HL-60 (cell line): Measurements from ENCODE around the gene DACT3.

Experiments
- DNase-seq, 2 experiments: peaks; one replicate each; pipeline ENCODE4 v3.0.0-alpha.2; 2010 to 2020; ENCODE audit warnings: low read depth in 1 of 2, low spot score in 1 of 2
- H3K27ac ChIP-seq: fragments of 250-450 bp; sonication (Bioruptor Pico); replicated peaks from 2 replicates; pipeline ENCODE4 v1.5.1; 2020; ENCODE audit warnings: mild to moderate bottlenecking, moderate library complexity
- H3K27me3 ChIP-seq: fragments of 250-450 bp; sonication (Bioruptor Pico); 2 replicates; pipeline ENCODE4 v1.5.1; 2021; ENCODE audit warnings: mild to moderate bottlenecking, moderate library complexity; ENCODE audit not compliant: insufficient read depth, poor library complexity, severe bottlenecking
- H3K4me3 ChIP-seq: replicated peaks from 2 replicates; pipeline ENCODE4 v1.5.1; 2011; ENCODE audit warnings: mild to moderate bottlenecking, control low read depth, low read length; ENCODE audit not compliant: insufficient read depth
- CTCF ChIP-seq: IDR thresholded peaks from one replicate; pipeline ENCODE4 v1.5.1; 2011; ENCODE audit warnings: low read length, control low read depth, inconsistent platforms; ENCODE audit not compliant: insufficient read depth
- GABPA ChIP-seq: IDR thresholded peaks from 2 replicates; pipeline ENCODE4 v1.6.1; 2012; ENCODE audit warnings: low read depth
- POLR2AphosphoS5 ChIP-seq: IDR thresholded peaks from 2 replicates; pipeline ENCODE4 v1.6.1; 2012; ENCODE audit warnings: low read depth
- REST ChIP-seq: IDR thresholded peaks from 2 replicates; pipeline ENCODE4 v1.6.1; 2012; ENCODE audit warnings: low read depth; ENCODE audit not compliant: insufficient replicate concordance
- SPI1 ChIP-seq: IDR thresholded peaks from 2 replicates; pipeline ENCODE4 v1.6.1; 2012; ENCODE audit warnings: low read depth, mild to moderate bottlenecking, borderline replicate concordance

Gene DACT3

GRCh38 chr19:46621191-46622117 lies 39.5 kb downstream of the DACT3 start:
- TF ChIP-seq GABPA, result no peak
- no peak for TF ChIP-seq POLR2AphosphoS5
- TF ChIP-seq SPI1, result no peak
- TF ChIP-seq REST, result no peak
- no peak for TF ChIP-seq CTCF
- Histone ChIP-seq H3K27ac (no peak overlapping the region), H3K4me3 (no peak overlapping the region), H3K27me3 (no peaks in the 10 kb centered on the region)
- DNase-seq, result no peak

GRCh38 chr19:46620716-46621115 lies 40.3 kb downstream of the DACT3 start:
- Histone ChIP-seq H3K27me3 (no peaks in the 10 kb centered on the region), H3K4me3 (no peak overlapping the region), H3K27ac (no peak overlapping the region)
- no peak for DNase-seq
- no peak for TF ChIP-seq GABPA
- TF ChIP-seq SPI1, result no peak
- TF ChIP-seq CTCF, result no peak
- no peak for TF ChIP-seq POLR2AphosphoS5
- no peak for TF ChIP-seq REST

GRCh38 chr19:46620267-46620666 lies 40.7 kb downstream of the DACT3 start:
- TF ChIP-seq GABPA (no peak), CTCF (no peak), REST (no peak), POLR2AphosphoS5 (no peak), SPI1 (no peak)
- no peak for DNase-seq
- Histone ChIP-seq H3K4me3 (no peak overlapping the region), H3K27ac (no peak overlapping the region), H3K27me3 (no peaks in the 10 kb centered on the region)
